GM19438 (cell line): Measurements from ENCODE around the gene SLC25A29.

Experiments used
- ATAC-seq: cut with Tn5 transposase; IDR thresholded peaks from one replicate; pipeline ENCODE4 v1.9.1; 2021; ENCODE audit warnings: low read depth; ENCODE audit not compliant: unreplicated experiment

The SLC25A29 gene

DNA sequence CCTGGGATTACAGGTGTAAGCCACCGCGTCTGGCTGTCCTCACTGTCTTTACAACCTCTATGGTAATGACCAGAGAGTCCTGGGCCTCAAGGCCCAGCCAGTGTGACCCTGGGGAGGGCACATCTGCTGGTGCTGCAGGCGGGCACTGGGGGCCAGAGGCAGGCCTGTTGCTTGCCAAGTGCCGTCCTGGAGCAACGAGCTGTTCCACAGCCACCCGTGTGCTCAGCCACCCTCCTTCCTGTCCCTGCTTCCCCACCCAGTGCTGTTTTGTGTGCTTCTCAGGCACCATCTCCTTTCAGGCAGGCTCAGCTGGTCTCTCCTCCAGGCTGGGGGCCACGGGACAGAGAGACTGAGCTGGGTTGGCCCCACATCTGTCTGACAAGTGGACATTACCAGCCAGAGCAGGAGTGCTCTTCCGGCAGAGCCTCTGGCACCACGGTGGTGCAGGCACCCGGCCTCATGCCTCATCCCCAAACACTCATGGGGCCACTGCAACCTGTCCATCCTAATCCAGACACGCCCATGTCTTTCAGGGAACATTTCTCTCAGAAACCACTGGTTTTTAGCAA lies 25.9 kb upstream of the SLC25A29 start:
- no peak for ATAC-seq

DNA sequence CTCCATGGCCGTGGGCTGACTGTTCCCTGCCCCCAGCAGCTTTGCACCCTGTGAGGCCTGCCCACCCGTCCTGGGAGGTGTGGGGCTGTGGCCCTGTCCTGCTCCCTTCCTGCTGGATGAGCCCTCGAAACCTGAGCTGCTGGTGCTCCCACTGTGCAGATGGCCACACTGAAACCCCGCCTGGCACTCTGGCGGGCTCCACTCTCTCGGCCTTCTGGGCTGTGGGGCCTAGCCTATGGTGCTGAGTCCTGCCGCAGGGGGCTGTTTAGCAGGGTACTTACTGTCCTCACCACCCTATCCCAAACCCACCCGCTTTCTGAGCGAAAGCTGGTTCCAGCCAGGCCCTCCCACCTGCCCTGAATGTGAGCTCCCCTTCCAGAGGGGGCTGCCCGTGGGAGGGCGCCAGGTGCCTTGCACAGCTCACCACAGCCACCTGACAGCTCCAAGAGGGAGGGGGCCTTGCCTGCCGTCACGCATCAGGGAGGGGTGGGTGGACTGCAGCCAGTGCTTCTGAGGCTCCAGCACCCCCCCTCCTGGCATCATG lies 24.2 kb upstream of the SLC25A29 start:
- ATAC-seq: no peak

DNA sequence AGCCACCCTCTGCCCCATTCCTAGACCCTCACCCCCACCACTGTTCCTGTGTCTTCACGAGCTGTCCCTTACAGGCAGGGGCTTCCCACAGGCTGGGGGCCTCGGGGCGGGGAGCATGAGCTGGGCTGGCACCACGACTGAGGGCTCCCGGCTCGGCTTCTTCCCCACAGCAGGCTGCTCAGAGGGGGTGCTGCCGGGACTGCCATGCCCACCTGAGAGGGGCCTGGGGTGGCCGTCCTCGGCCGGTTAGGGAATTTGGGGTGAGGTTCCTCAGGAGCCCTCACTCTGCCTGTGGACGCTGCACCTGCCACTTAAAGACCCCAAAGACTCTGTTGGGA lies 23.7 kb upstream of the SLC25A29 start:
- ATAC-seq: no peak

DNA sequence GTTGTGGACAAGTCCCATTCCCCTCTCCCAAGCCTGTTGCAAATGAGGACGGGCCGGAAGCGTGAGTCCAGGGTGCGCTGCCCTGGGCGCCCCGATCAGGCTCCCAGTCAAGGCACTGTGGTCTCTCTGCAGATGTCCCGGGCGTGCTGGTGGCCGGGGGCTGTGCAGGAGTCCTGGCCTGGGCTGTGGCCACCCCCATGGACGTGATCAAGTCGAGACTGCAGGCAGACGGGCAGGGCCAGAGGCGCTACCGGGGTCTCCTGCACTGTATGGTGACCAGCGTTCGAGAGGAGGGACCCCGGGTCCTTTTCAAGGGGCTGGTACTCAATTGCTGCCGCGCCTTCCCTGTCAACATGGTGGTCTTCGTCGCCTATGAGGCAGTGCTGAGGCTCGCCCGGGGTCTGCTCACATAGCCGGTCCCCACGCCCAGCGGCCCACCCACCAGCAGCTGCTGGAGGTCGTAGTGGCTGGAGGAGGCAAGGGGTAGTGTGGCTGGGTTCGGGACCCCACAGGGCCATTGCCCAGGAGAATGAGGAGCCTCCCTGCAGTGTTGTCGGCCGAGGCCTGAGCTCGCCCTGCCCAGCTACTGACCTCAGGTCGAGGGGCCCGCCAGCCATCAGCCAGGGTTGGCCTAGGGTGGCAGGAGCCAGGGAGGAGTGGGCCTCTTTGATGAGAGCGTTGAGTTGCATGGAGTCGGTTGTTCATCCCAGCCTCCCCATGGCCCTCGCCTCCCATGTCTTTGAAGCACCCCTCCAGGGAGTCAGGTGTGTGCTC lies 23.2 kb upstream of the SLC25A29 start:
- ATAC-seq: no peak

DNA sequence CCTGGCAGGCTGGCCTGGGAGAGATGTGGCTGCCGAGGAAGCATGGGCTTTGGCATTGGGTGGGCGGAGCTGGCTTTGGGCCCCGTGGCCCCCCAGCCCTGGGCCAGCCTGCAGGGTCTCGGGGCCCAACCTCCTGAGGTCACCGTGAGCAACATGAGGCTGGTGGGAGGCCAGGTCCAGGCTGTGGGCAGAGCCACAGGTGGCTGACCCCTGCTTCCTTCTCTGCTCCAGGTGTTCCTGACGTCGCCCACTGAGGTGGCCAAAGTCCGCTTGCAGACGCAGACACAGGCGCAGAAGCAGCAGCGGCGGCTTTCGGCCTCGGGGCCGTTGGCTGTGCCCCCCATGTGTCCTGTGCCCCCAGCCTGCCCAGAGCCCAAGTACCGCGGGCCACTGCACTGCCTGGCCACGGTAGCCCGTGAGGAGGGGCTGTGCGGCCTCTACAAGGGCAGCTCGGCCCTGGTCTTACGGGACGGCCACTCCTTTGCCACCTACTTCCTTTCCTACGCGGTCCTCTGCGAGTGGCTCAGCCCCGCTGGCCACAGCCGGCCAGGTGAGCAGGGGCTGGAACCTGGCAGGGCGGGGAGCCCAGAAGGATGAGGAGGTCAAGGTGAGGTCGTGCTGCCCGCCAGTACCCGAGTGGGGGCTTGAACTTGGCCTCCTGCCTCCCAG lies 22.4 kb upstream of the SLC25A29 start:
- no peak for ATAC-seq

DNA sequence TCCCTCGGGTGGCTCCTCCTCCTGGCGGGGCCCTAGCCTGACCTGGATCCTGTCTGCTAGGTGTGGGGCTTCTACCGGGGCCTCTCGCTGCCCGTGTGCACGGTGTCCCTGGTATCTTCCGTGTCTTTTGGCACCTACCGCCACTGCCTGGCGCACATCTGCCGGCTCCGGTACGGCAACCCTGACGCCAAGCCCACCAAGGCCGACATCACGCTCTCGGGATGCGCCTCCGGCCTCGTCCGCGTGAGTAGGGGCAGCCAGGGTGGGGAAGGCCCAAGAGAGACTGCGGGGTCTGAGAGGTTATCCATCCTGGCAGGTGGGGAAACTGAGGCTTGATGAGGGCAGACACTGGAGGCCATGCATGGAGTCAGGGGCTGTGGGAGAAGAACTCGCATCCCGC lies 20.9 kb upstream of the SLC25A29 start:
- no peak for ATAC-seq

DNA sequence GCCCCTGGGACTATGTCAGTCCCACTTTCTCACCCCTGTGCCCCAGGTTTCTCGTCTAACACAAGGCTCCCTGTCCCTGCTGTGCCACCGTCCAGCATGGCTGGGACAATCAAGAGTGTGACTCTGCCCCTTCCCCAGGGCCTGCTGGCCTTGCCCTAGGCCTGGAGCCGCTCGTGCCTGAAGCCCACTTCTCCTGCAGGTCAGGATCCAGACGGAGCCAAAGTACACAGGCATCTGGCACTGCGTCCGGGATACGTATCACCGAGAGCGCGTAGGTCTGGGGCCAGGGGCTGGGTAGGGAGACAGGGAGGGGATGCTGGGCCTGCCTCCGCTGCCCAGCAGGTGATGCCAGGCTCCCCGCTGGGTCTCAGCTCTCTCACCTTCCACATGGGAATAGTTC lies 19.7 kb upstream of the SLC25A29 start:
- no peak for ATAC-seq

DNA sequence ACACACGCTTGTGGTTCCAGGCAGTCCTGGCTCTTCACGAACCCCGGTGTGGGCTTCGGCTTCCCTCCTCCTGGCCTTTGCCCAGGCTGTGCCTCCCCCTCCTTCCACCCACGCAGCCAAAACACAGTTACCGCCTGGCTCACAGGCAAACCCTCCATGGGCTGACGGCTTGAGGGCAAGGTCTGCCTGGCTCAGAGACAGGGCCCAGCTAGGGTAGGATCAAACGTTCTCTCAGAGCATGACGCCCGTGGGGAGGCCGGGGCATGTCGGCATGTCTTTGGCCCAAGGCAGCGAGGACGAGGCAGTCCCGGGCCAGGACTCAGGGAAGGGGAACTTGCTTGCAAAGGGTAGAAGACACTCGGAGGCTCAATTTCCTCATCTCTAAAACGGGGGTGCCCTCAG lies 19.0 kb upstream of the SLC25A29 start:
- no peak for ATAC-seq

DNA sequence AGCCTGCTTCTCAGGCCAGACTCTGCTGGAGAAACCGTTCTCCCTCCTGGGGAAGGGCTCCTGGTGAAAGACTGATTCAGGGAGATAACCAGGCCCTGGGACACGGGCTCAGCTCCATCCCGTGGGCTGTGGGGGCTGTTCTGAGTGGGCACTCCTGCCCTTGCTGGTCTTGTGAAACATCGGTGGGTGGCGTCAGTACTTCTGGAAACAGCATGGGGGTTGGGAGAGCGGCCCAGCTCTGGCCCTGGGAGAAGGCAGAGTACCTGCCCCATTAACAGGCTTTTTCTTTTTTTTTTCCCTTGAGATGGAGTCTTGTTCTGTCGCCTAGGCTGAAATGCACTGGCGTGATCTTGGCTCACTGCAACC lies 17.7 kb upstream of the SLC25A29 start:
- no peak for ATAC-seq

DNA sequence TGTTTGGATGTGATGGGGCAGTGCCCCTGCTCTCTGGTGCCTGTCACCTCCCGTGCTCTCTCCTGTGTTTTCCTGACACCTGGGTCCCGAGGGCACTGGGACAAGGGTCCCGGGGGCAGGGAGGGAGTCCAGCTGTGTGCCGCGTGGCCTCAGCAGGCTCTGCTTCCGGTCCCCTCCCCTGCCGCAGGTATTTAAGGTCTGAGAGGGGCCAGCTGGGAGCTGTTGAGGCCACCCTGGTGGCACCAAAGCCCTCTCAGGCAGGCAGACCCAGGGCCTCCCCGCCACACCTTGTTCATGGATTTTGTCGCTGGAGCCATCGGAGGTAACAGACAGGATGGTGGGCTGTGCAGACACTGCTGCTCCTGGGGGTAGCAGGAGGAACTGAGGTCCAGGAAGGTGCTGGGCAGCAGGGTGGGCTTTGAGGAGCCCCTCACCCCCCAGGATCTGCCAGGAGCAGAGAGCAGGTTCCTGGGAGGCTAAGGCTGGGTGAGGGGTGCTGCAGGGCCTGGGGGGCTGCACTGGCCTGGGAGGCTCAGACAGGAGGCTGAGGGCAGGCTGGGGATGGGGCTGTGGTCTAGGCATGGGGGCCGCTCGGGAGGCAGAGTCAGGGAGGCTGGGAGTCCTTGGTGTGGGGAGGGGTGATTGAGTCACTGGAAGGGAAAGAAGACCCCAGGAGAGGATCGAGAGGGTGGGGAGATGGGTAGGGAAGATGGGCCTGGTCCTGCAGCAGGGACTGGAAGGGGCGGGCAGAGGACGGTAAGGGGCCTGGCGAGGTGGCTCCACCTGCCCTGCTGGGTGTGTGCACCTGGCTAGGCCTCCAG lies 17.1 kb upstream of the SLC25A29 start, which contains the start of gene SLC25A47:
Gene SLC25A47 (plus strand): TSS at position 219 of the 821 bp plus-strand sequence. CDS start 76 bp downstream, at position 295.
- ATAC-seq: no peak

DNA sequence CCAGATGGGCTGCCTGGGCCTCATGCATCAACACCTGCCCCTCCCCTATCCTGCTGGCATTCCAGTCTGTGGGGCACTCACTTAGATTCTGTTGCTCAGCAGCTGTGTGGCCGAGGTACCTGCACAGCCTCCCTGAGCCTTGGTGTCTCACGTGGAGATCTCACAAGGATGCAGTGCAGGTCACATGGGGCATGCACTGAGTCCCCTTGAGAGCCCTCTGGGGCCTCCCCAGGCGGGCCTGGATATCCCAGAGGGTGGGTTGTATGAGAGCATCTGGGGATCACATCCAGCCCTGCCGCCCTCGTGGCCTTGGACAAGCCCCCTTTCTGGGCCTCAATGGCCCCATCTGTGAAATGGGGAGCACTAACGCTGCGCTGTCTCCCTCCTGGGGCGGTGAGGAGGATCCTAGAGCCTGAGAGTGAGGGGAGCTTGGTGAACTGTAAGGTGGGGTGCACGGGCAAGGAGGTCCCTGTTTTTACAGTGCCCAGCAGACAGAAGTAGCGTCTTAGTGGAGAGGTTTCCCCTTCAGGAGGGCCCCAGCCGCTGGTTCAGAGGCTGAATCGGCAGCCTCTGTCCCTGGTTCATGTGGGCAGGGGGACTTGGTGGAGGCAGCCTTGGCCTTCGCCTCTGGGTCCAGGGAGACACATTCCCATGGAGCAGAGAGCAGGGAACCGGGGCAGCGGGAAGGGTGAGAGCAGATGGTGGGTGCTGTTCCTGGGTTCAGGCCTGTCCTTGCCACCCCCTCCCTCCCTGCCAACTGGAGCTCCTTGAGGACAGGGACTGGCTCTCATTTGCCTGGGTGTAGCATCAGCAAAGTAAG lies 16.1 kb upstream of the SLC25A29 start:
- ATAC-seq: no peak

DNA sequence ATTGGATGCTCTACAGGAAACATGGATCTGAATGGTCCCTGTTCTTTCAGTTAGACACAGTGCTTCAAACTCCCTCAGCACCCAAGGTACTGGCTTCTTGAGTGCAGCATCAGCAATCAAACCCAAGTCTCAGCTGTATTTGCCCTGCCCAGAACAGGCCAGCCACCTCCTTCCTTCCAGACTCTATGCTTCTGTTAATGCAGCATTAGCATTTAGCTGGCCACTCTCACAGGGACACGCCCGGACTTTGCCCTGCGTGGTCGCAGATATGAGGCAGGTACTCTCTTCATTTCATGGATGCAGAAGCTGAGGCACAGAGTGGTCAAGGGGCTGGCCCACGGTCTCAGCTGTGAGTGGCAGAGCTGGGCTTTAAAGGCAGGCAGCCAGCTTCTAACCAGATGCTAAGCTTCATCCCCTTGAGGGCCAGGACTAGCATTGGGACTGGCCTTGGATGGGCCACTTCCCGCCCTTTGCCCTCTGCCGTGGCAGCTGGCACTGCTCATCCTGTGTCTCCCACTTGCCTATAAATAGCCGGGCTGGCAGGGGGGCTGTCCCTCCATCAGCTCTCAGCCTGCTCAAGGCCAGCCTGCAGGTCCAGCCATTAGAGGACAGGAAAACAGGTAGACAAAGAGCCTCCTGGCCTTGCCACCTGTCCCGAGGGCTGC lies 15.4 kb upstream of the SLC25A29 start:
- no peak for ATAC-seq

DNA sequence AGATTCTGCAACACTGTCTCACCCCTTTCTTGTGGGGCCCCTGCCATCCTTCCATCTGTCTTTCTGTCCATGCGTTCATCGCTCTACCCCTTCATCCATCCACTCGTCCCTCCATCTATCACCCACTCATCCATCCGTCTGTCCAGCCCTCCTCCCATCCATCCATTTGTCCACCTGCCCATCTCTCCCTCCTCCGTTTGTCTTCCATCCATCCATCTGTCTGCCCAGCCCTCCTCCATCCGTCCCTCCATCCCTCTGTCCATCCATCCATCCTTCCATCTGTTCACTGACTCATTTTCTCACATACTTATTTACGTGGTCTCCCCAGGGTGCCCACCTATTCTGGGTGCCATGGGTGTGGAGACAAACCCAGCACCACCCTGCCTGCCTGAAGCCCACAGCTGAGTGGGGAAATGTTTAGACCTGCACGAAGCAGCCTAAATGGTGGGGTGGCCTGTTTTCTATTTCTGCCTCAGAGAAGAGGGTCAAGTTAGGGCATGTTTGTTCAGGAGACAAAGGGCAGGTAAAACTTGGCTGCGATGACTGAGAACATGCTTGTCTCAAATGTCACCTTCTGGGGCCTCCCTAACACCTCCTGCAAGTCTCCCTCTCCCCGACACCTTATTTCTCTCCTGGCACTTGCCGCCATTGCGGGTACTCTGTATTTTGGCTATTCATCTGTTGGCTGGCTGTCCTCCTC lies 14.1 kb upstream of the SLC25A29 start:
- no peak for ATAC-seq

DNA sequence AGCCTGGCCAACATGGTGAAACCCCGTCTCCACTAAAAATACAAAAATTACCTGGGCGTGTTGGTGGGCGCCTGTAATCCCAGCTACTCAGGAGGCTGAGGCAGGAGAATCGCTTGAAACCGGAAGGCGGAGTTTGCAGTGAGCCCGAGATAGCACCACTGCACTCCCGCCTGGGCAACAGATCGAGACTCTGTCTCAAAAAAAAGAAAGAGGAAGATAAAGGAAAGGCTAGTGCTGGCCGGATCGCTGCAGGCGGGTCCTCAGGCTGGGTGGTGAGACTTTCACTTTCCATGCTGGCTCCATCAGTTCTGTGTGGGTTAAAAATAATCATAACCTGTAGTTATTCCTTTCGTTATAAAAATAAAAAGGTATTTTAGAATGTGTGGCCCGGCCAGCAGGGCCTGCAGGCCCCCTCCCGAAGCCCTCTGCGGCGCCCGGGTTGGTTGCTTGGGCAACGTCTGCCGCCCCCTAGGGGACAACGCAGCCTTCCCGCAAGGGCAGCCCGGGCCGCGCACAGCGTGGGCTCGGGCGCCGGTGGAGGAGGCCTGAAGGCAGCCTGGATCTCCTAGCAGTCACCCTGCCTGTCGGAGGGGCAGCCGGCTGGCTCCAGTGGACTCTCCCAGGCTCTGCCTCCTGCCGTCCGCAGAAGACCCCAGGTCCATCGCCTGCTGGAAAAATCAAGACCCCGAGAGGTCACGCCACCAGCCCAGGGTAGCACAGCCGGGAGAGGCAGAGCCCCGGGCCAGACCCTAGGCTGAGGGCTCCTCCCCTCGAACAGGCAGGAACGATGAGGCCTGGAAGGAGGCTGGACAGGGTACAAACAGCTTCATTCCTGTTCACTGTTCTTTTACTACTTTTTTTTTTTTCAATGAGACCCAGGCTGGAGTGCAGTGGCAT lies 11.9 kb upstream of the SLC25A29 start:
- ATAC-seq: peak; percentile 90

DNA sequence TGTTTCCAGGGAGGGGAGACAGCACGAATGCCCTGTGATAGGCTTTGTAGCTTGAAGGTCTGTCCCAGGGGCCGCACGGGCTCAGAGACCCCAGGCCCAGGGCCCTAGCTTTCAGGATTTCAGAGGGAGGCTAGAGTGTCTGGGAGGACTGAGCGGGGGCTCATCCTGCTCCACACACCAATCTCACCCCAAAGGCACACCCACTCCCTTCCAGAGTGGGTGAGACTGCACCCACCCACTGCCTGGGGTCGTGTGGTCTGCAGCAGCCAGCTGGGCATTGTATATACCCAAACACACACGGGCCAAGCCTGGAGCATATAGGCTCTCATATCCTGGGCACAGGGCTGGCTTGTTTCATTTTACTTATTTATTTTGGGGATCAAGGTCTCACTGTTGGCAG lies 11.1 kb upstream of the SLC25A29 start:
- ATAC-seq: no peak

DNA sequence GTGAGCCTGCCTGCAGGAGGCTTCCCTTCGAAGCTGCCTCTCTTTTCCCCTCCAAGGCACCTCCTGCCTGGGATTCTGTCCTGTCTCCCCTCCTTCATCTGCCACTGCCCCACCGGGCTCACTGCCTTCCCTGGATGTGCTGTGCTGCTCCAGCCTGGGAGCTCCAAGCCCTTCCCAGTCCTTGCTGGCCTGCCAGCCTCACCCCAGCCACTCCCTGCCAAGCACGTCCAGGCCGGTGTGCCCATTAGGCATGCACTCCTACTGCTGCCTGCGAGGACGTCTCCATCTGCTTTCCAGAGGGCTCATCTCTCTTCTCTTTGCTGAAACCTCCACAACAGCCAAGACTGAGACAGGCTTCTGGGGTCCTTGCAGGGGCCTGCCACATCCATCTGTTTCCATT lies 8.5 kb upstream of the SLC25A29 start:
- no peak for ATAC-seq

DNA sequence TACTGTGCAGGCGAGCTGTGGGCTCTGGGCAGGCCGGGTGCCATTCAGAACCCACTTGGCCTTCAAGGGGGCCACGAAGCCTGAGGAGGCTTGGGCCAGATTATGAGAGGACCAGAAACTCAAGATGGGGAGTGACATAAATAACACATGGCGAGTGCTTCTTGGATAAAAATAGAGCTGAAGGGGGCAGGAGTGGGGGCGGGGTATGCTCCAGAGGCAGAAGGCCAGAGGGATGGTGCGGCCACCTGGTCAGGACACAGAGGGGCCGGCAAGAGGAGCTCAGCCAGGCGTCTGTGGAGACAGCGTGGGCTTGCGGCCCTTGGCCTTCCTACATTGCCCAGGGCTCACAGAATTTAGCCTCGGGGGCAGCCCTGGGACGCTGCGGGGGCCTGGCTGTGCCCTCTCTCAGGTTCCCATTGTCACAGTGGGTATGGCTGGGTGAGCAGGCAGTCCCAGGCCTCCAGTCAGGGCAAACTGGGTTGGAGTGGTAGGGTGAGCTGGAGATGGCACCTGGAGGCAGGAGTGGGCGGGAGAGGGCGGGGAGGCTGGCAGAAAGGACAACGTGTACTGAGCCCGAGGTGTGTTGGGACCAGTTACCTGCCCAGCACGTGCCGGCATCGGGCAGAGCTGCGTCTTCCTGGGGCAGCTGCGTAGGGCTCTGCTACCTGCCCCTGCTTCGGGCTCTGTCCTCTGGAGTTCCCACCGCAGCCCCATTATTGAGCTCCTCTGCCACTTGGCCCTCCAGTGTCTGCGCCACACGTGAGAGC lies 7.4 kb upstream of the SLC25A29 start:
- no peak for ATAC-seq
